ENCODE measurements around the gene TRIM40. TPM values are rescaled to one million over a fixed set of nuclear protein-coding genes. Genes with fewer than 3 reads are reported as not detected.
A peak's percentile ranks its signal among the peaks of the same experiment; 100 is the strongest.

TRIM40 gene
- total and polyA plus RNA-seq, 2 of the 13 experiments (the other 11 are each of a cell fraction or from before 2014, with no cell fraction given): 0.58 TPM; not detected in 1

GRCh38 chr6:30163090-30163917 is 27.4 kb downstream of the TRIM40 start, which contains the start of gene TRIM15 (continued):
- TF ChIP-seq PRDM4 (CRISPR knock-in tag; IDR thresholded peaks at IDR 0.05; ENCODE audit: borderline replicate concordance) (no peak), ATF7 (IDR thresholded peaks at IDR 0.05) (no peak), ATF7 (CRISPR knock-in tag; IDR thresholded peaks at IDR 0.05) (peak; percentile 54; the same call in 1 of the 2 replicates), NR2F6 (IDR thresholded peaks at IDR 0.05) (peak; percentile 45), NR2F6 (CRISPR knock-in tag; IDR thresholded peaks at IDR 0.05) (no peak), CEBPZ (IDR thresholded peaks at IDR 0.05; ENCODE audit: low read length) (no peak), ETV5 (CRISPR knock-in tag; IDR thresholded peaks at IDR 0.05; ENCODE audit: borderline replicate concordance) (peak; percentile 95), NPAS2 (CRISPR knock-in tag; IDR thresholded peaks at IDR 0.05; ENCODE audit: borderline replicate concordance) (0 out of 2 replicates have a peak, but pooled peaks have one; percentile 85), PHF8 (CRISPR knock-in tag; IDR thresholded peaks at IDR 0.05) (peak; percentile 71; the same call in 1 of the 2 replicates), ZNF781 (CRISPR knock-in tag; IDR thresholded peaks at IDR 0.05; ENCODE audit: borderline replicate concordance, not compliant biosample characterization) (no peak), ZNF274 (CRISPR knock-in tag; IDR thresholded peaks at IDR 0.05) (peak; percentile 88; the same call in 1 of the 2 replicates), ZNF441 (CRISPR knock-in tag; IDR thresholded peaks at IDR 0.05; ENCODE audit: borderline replicate concordance) (peak; percentile 94), GPN1 (CRISPR knock-in tag; IDR thresholded peaks at IDR 0.05; ENCODE audit: borderline replicate concordance) (no peak), ZNF10 (CRISPR knock-in tag; IDR thresholded peaks at IDR 0.05; ENCODE audit: borderline replicate concordance, low read depth) (no peak), ZNF512B (CRISPR knock-in tag; IDR thresholded peaks at IDR 0.05; ENCODE audit: borderline replicate concordance) (peak; percentile 92; the same call in 1 of the 2 replicates), ZNF3 (CRISPR knock-in tag; IDR thresholded peaks at IDR 0.05) (no peak), ZNF776 (CRISPR knock-in tag; IDR thresholded peaks at IDR 0.05) (0 out of 2 replicates have a peak, but pooled peaks have one; percentile 34), ZNF513 (CRISPR knock-in tag; conservative IDR thresholded peaks at IDR 0.05) (0 out of 2 replicates have a peak, but pooled peaks have one; percentile 11), SUZ12 (IDR thresholded peaks at IDR 0.05; ENCODE audit: low read depth, low read length) (no peak)

Data from HepG2 (cell line).